CD14-positive monocyte (primary cell): ENCODE results near the gene MXI1. TPM values are rescaled to one million over a fixed set of nuclear protein-coding genes. Genes with fewer than 3 reads are reported as not detected.

ENCODE experiments used
- DNase-seq, 3 donors: peaks; one replicate each; pipeline ENCODE4 v3.0.0-alpha.2; 2011 to 2022
- H2AFZ ChIP-seq: 2 replicates; pipeline ENCODE4 v1.6.0; 2012; ENCODE audit warnings: mild to moderate bottlenecking, low read depth, low read length, inconsistent platforms; ENCODE audit not compliant: insufficient read depth, poor library complexity, severe bottlenecking
- H3K27ac ChIP-seq, 2 donors: 1 replicate in 1 of 2; 2 replicates in 1 of 2; pipeline ENCODE4 v1.5.1; 2012 to 2013; ENCODE audit warnings: low read length in 2 of 2, control low read depth in 1 of 2, inconsistent platforms in 1 of 2, low read depth in 1 of 2, mild to moderate bottlenecking in 1 of 2
- H3K27me3 ChIP-seq, 2 donors: one replicate each; pipeline versions ENCODE4 v1.6.0 to v1.6.1; 2011 to 2013; ENCODE audit warnings: low read length in 2 of 2; ENCODE audit not compliant: control insufficient read depth in 2 of 2, insufficient read depth in 2 of 2
- H3K36me3 ChIP-seq, 2 donors: replicated peaks in 1 of 2; 1 replicate in 1 of 2; 2 replicates in 1 of 2; pipeline versions ENCODE4 v1.5.1 to v1.6.1; 2012 to 2013; ENCODE audit warnings: low read length in 2 of 2, control low read depth in 1 of 2, inconsistent platforms in 1 of 2, mild to moderate bottlenecking in 1 of 2; ENCODE audit not compliant: insufficient read depth in 2 of 2, control insufficient read depth in 1 of 2
- H3K4me1 ChIP-seq, 2 donors: 1 replicate in 1 of 2; 2 replicates in 1 of 2; pipeline versions ENCODE4 v1.5.1 to v1.6.1; 2012 to 2013; ENCODE audit warnings: low read length in 2 of 2, control low read depth in 1 of 2, inconsistent platforms in 1 of 2, mild to moderate bottlenecking in 1 of 2, moderate library complexity in 1 of 2; ENCODE audit not compliant: insufficient read depth in 2 of 2, control insufficient read depth in 1 of 2
- H3K4me2 ChIP-seq: replicated peaks from 2 replicates; pipeline ENCODE3; 2012; ENCODE audit warnings: low read length, moderate library complexity, mild to moderate bottlenecking; ENCODE audit not compliant: poor library complexity, severe bottlenecking; ENCODE audit errors: extremely low read depth
- H3K4me3 ChIP-seq, 3 experiments: fragments of 200-600 bp in 1 of 3; sonication (generic) in 1 of 3; replicated peaks in 1 of 3; 1 replicate in 2 of 3; 2 replicates in 1 of 3; pipeline ENCODE4 v1.5.1; 2011 to 2013; ENCODE audit warnings: low read length in 3 of 3, mild to moderate bottlenecking in 3 of 3, control low read depth in 2 of 3, low read depth in 2 of 3, inconsistent platforms in 1 of 3, moderate library complexity in 1 of 3
- H3K79me2 ChIP-seq: 2 replicates; pipeline ENCODE4 v1.6.0; 2012; ENCODE audit warnings: mild to moderate bottlenecking, control low read depth, inconsistent platforms, low read length, moderate library complexity; ENCODE audit not compliant: insufficient read depth
- H3K9ac ChIP-seq: 2 replicates; pipeline ENCODE4 v1.6.0; 2017; ENCODE audit warnings: low read length, mild to moderate bottlenecking; ENCODE audit not compliant: insufficient read depth, poor library complexity, severe bottlenecking
- H3K9me3 ChIP-seq, 2 donors: replicated peaks in 1 of 2; 1 replicate in 1 of 2; 2 replicates in 1 of 2; pipeline versions ENCODE4 v1.5.1 to v1.6.1; 2012 to 2013; ENCODE audit warnings: low read length in 2 of 2, control low read depth in 1 of 2; ENCODE audit not compliant: control insufficient read depth in 1 of 2, insufficient read depth in 1 of 2
- H4K20me1 ChIP-seq: 2 replicates; pipeline ENCODE4 v1.6.0; 2012; ENCODE audit warnings: mild to moderate bottlenecking, low read length, control low read depth, moderate library complexity; ENCODE audit not compliant: insufficient read depth
- H3K27ac Mint-ChIP-seq, 7 donors: one replicate each; pipeline ENCODE4 v1.8.0; 2020; ENCODE audit warnings: mild to moderate bottlenecking in 7 of 7, mixed read lengths in 7 of 7, moderate library complexity in 6 of 7, inconsistent platforms in 2 of 7
- H3K27me3 Mint-ChIP-seq, 3 donors: one replicate each; pipeline ENCODE4 v1.8.0; 2021 to 2022; ENCODE audit warnings: low read depth in 3 of 3, mild to moderate bottlenecking in 3 of 3, mixed read lengths in 3 of 3, moderate library complexity in 3 of 3, inconsistent platforms in 1 of 3
- H3K36me3 Mint-ChIP-seq, 2 donors: one replicate each; pipeline ENCODE4 v1.8.0; 2020; ENCODE audit warnings: mixed read lengths in 2 of 2, inconsistent platforms in 1 of 2, mild to moderate bottlenecking in 1 of 2
- H3K4me1 Mint-ChIP-seq: one replicate; pipeline ENCODE4 v1.8.0; 2020; ENCODE audit warnings: mild to moderate bottlenecking, mixed read lengths
- H3K4me3 Mint-ChIP-seq, 2 donors: one replicate each; pipeline ENCODE4 v1.8.0; 2020; ENCODE audit warnings: mild to moderate bottlenecking in 2 of 2, mixed read lengths in 2 of 2, moderate library complexity in 1 of 2
- H3K9me3 Mint-ChIP-seq, 7 donors: one replicate each; pipeline ENCODE4 v1.8.0; 2020 to 2022; ENCODE audit warnings: mixed read lengths in 7 of 7, mild to moderate bottlenecking in 6 of 7, moderate library complexity in 6 of 7, inconsistent platforms in 2 of 7
- CTCF ChIP-seq: fragments of 200-600 bp; IDR thresholded peaks from one replicate; pipeline ENCODE4 v1.8.0; 2022; ENCODE audit warnings: antibody characterized with exemption, mild to moderate bottlenecking
- WGBS: methylation state at CpG from one replicate; pipeline ENCODE4 v1.1.5; 2013; ENCODE audit warnings: missing lambda C conversion rate; ENCODE audit not compliant: insufficient coverage; 5-methylcytosine and 5-hydroxymethylcytosine counted together
- intact Hi-C, 2 donors: fragments of 100-400 bp; cut with micrococcal nuclease; formaldehyde crosslinking; loops; one replicate each; pipeline versions ENCODE4 v1.15.0 to v1.15.1; 2023
- polyA minus RNA-seq: library from RNA; depleted of rRNA, polyadenylated mRNA; stranded (reverse); fragments of >200 nt; gene quantifications from 2 replicates; pipeline ENCODE4 v1.2.3, GENCODE V29; 2012
- polyA plus RNA-seq, 3 donors: library from polyadenylated mRNA; depleted of rRNA in 1 of 3; unstranded in 2 of 3; stranded (reverse) in 1 of 3; fragments of 300-500 nt in 2 of 3; fragments of >200 nt in 1 of 3; fragmentation: Illumina TruSeq in 2 of 3; gene quantifications; 1 replicate in 2 of 3; 2 replicates in 1 of 3; pipeline ENCODE4 v1.2.3, GENCODE V29; 2012 to 2021
- total RNA-seq, 12 experiments: library from RNA in 1 of 12; stranded (reverse) in 1 of 12; fragments of 120-200 nt in 1 of 12; gene quantifications; one replicate each; pipeline ENCODE4 v1.2.4 and lab custom pipeline; 2013 to 2026; ENCODE audit warnings: mixed read lengths in 6 of 12, inconsistent platforms in 1 of 12

Gene MXI1
- 37.4 TPM for total RNA-seq (2013)
- 10 to 100 TPM; 13.1 to 25.7 (median 21.6) TPM for polyA plus RNA-seq
- polyA minus RNA-seq: 17.9 and 23.6 TPM in 2 replicates
- 3.9 to 51.9 (median 43.1) reads per million in 11 experiments for total RNA-seq (lab: John Stamatoyannopoulos, UW)

GRCh38 chr10:110207011-110207804 is at the start of gene MXI1:
MXI1 (plus strand) TSS chr10:110207605; CDS start chr10:110207809, 204 bp downstream.
- no peaks in the 10 kb centered on the region for H3K36me3 Mint-ChIP-seq
- H3K4me1 Mint-ChIP-seq: peaks cover 25% of the 10 kb centered on the region
- H3K4me3 Mint-ChIP-seq: peak within 1 kb of the TSS; percentile 99 to 100
- H3K27me3 ChIP-seq: peaks cover 0 to 10% of the 10 kb centered on the region in 2 donors
- H3K36me3 ChIP-seq: no peaks in the 10 kb centered on the region
- no peaks in the 10 kb centered on the region for H4K20me1 ChIP-seq
- peak within 1 kb of the TSS; percentile 88 to 98 (median 95) for H3K27ac Mint-ChIP-seq
- peak within 1 kb of the TSS; percentile 75 for H3K9ac ChIP-seq
- H3K9me3 ChIP-seq: no peaks in the 10 kb centered on the region
- no peak for TF ChIP-seq CTCF
- peaks cover 21 to 34% of the 10 kb centered on the region in 2 donors for H3K4me1 ChIP-seq
- peaks cover 0 to 3% (median 0%) of the 10 kb centered on the region in 7 donors for H3K9me3 Mint-ChIP-seq
- H2AFZ ChIP-seq: peak within 1 kb of the TSS; percentile 89
- peak within 1 kb of the TSS; percentile 75 to 77 for H3K27ac ChIP-seq
- intact Hi-C loops: loop anchor here in 1 of 2 donors (5.0 kb wide), 2 partner anchors 65 kb away; no protein-coding TSS in a partner anchor
- 2% methylated on average over 34 of the region's 37 CpGs for WGBS
- H3K4me2 ChIP-seq: peak within 1 kb of the TSS; percentile 99
- peaks cover 11 to 27% (median 14%) of the 10 kb centered on the region in 3 donors for H3K27me3 Mint-ChIP-seq
- H3K79me2 ChIP-seq: peaks cover 27% of the 10 kb centered on the region
- peak; percentile 49 to 56 (median 49) for DNase-seq
- peak within 1 kb of the TSS; percentile 45 to 91 (median 63) for H3K4me3 ChIP-seq

DNA sequence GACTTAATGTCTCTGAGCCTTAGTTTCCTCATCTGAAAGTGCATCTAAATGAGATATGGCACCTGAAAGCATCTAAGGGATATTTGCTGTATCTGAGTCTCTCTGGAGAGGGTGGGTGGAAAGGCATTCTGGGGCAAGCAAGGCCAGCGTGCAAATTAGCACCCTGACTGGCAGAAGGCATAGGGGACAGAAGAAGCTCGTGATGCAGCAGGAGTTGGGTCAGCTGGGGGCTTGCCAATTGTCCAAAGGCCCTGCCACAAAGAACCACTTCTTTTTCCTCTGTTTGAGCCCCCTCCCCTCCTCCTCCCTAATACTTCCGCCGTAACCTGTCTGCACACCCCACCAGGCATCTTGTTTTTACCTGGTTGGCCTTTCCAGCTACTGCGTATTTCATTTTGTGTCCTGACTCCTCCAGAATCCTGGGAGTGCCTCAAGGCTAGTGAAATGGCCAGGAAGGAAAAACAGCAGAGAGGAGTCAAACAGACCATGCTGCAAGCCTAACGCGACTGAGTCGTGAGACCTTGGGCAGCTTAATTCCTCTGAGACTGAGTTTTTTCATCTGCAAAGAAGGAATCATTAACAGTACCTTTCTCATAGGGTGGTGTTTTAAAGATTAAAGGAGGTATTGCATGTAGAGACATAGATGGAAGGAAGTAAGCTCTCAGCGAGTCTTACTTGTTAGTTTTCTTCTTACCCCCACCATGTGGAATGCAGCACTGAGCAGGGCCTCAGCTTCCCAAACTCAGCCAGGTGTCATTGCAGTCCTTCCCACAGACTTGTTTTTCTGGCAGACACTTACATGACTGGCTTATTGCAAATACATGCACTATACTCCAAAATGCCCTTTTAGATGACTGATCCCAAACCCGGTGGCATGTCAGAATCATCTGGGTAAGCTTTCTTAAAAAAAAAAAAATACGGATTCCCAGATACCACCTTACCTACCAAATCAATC is 49.1 kb upstream of the MXI1 start:
- Histone ChIP-seq H3K79me2 (no peaks in the 10 kb centered on the region), H3K4me1 (peaks cover 63 to 67% of the 10 kb centered on the region in 2 donors), H2AFZ (no peak overlapping the region), H3K4me3 (no peak overlapping the region), H3K27me3 (peaks cover 0 to 3% of the 10 kb centered on the region in 2 donors), H4K20me1 (no peaks in the 10 kb centered on the region), H3K9ac (no peak overlapping the region), H3K27ac (no peak overlapping the region), H3K9me3 (no peaks in the 10 kb centered on the region), H3K36me3 (no peaks in the 10 kb centered on the region), H3K4me2 (no peak overlapping the region)
- WGBS: 94% methylated on average over 6 of the region's 11 CpGs
- H3K36me3 Mint-ChIP-seq: no peaks in the 10 kb centered on the region
- no peak for TF ChIP-seq CTCF
- peak overlapping the region in 1 of 2 donors; percentile 21 for H3K4me3 Mint-ChIP-seq
- H3K27ac Mint-ChIP-seq: no peak overlapping the region
- intact Hi-C loops: no loop called here
- H3K27me3 Mint-ChIP-seq: peaks cover 3 to 20% (median 10%) of the 10 kb centered on the region in 3 donors
- peaks cover 75% of the 10 kb centered on the region for H3K4me1 Mint-ChIP-seq
- H3K9me3 Mint-ChIP-seq: peaks cover 0 to 2% (median 0%) of the 10 kb centered on the region in 7 donors
- DNase-seq: no peak
